ENCODE results near the gene NCK2. TPM values are rescaled to one million over a fixed set of nuclear protein-coding genes. Genes with fewer than 3 reads are reported as not detected.

Gene NCK2
- polyA plus RNA-seq, 2 of the 4 experiments (the other 2 are of a cell fraction): 17.1 to 17.8 TPM

GRCh38 chr2:105866216-105867185 is 121.8 kb downstream of the NCK2 start:
- Histone ChIP-seq H3K4me2 (no peak overlapping the region), H3K4me1 (no peaks in the 10 kb centered on the region), H3K4me3 (no peak overlapping the region), H3K9me3 (no peaks in the 10 kb centered on the region), H3K27ac (no peak overlapping the region)
- no peak for DNase-seq (ENCODE audit: low read depth in 1 of 2, low spot score in 1 of 2)
- ChIA-PET CTCF (no interaction called here), POLR2A (no interaction called here)
- ATAC-seq: no peak
- TF ChIP-seq PBX3 (IDR thresholded peaks at IDR 0.05): no peak
- no peak for TF ChIP-seq HOXB13 (CRISPR knock-in tag; IDR thresholded peaks at IDR 0.05; ENCODE audit: low read depth)
- no peak for TF ChIP-seq NFE2L2 (conservative IDR thresholded peaks at IDR 0.05; ENCODE audit: low read length)
- TF ChIP-seq ZFP36 (IDR thresholded peaks at IDR 0.05; ENCODE audit: borderline replicate concordance, partially characterized antibody): no peak
- no peak for TF ChIP-seq POLR2A (IDR thresholded peaks at IDR 0.05; ENCODE audit: low read length)
- no peak for TF ChIP-seq RAD21 (conservative IDR thresholded peaks at IDR 0.05 in 1 of 2, IDR thresholded peaks at IDR 0.05 in 1 of 2)
- no peak for TF ChIP-seq MAFK (IDR thresholded peaks at IDR 0.05; ENCODE audit: partially characterized antibody)
- TF ChIP-seq CHD2 (IDR thresholded peaks at IDR 0.05; ENCODE audit: low read length, partially characterized antibody): no peak
- no peak for TF ChIP-seq RNF2 (IDR thresholded peaks at IDR 0.05; ENCODE audit: borderline replicate concordance, low read depth)
- TF ChIP-seq JUN (IDR thresholded peaks at IDR 0.05): no peak
- no peak for TF ChIP-seq EHMT2 (IDR thresholded peaks at IDR 0.05; ENCODE audit: low read depth)
- WGBS (ENCODE audit: missing lambda C conversion rate): 92% methylated on average over 13 of the region's 13 CpGs
- FAIRE-seq: no peak

GRCh38 chr2:105867587-105867986 is 122.9 kb downstream of the NCK2 start:
- H3K9me3 ChIP-seq: no peaks in the 10 kb centered on the region
- CTCF ChIA-PET: interaction anchor here (0.6 to 1.0 kb wide), 2 partner anchors 12 to 13 kb away, joined by 3 to 5 read pairs; no protein-coding TSS in a partner anchor
- no peak overlapping the region for H3K27ac ChIP-seq
- TF ChIP-seq EHMT2 (IDR thresholded peaks at IDR 0.05; ENCODE audit: low read depth) (no peak), EP300 (IDR thresholded peaks at IDR 0.05) (no peak), CEBPB (IDR thresholded peaks at IDR 0.05) (no peak), RFX5 (IDR thresholded peaks at IDR 0.05) (no peak), RARB (CRISPR knock-in tag; IDR thresholded peaks at IDR 0.05) (no peak), POLR2AphosphoS2 (conservative IDR thresholded peaks at IDR 0.05; ENCODE audit: low read length) (no peak), MAX (IDR thresholded peaks at IDR 0.05) (no peak), BHLHE40 (IDR thresholded peaks at IDR 0.05; ENCODE audit: low read depth, low read length) (no peak), EHF (CRISPR knock-in tag; IDR thresholded peaks at IDR 0.05) (no peak), HEYL (CRISPR knock-in tag; IDR thresholded peaks at IDR 0.05) (no peak), PBX3 (IDR thresholded peaks at IDR 0.05) (no peak)
- no peak for ATAC-seq
- H3K4me1 ChIP-seq: no peaks in the 10 kb centered on the region
- WGBS (ENCODE audit: missing lambda C conversion rate): 90% methylated on average over 7 of the region's 7 CpGs
- no peak overlapping the region for H3K4me3 ChIP-seq
- POLR2A ChIA-PET: no interaction called here
- no peak for FAIRE-seq
- no peak for DNase-seq (ENCODE audit: low read depth in 1 of 2, low spot score in 1 of 2)
- no peak overlapping the region for H3K4me2 ChIP-seq

- Histone ChIP-seq H3K9me3 (no peaks in the 10 kb centered on the region), H3K4me2 (no peak overlapping the region), H3K27ac (no peak overlapping the region), H3K4me3 (no peak overlapping the region), H3K4me1 (no peaks in the 10 kb centered on the region)
- no peak for ATAC-seq
- no peak for DNase-seq (ENCODE audit: low read depth in 1 of 2, low spot score in 1 of 2)
- TF ChIP-seq CTCF (IDR thresholded peaks at IDR 0.05): no peak
- no peak for TF ChIP-seq MAFK (IDR thresholded peaks at IDR 0.05; ENCODE audit: partially characterized antibody)
- no peak for FAIRE-seq
- ChIA-PET POLR2A (no interaction called here), CTCF (interaction anchor here (0.6 to 1.0 kb wide), 2 partner anchors 11 to 13 kb away, joined by 3 to 5 read pairs; no protein-coding TSS in a partner anchor)
- 93% methylated on average over 6 of the region's 6 CpGs for WGBS (ENCODE audit: missing lambda C conversion rate)
Observed at GRCh38 chr2:105868060-105868459, 123.3 kb downstream of the NCK2 start.

Data from A549 (cell line).